ENCODE measurements around the gene UBE2M.

DNA sequence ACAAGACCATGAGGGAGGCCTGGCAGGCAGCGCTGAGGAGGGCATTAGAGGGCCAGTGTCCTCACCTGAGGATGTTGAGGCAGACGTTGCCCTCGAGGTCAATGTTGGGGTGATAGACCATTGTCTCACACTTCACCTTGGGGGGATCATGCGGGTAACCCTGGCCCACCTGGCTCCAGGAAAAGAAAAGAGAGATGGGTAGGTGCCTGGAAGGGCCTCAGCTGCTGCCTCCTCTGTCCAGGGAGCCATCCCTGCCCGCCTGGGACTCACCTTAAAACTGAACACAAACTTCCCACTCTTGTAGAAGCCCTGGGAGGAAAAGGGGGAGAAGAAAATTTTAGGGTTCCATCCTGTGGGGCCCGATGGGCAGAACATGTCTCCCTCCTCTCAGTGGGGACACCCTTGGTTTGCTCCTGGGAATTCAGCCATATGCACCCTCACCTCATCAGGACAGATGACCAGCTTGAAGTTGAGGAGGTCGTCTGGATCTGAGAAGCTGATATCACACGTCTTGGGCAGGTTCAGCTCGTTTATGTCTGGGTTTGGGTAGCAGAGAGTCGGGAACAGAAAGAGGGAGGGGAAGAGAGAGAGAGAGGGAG lies 1.7 kb downstream of the UBE2M start:
- TF ChIP-seq, protein P1, sequence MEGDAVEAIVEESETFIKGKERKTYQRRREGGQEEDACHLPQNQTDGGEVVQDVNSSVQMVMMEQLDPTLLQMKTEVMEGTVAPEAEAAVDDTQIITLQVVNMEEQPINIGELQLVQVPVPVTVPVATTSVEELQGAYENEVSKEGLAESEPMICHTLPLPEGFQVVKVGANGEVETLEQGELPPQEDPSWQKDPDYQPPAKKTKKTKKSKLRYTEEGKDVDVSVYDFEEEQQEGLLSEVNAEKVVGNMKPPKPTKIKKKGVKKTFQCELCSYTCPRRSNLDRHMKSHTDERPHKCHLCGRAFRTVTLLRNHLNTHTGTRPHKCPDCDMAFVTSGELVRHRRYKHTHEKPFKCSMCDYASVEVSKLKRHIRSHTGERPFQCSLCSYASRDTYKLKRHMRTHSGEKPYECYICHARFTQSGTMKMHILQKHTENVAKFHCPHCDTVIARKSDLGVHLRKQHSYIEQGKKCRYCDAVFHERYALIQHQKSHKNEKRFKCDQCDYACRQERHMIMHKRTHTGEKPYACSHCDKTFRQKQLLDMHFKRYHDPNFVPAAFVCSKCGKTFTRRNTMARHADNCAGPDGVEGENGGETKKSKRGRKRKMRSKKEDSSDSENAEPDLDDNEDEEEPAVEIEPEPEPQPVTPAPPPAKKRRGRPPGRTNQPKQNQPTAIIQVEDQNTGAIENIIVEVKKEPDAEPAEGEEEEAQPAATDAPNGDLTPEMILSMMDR (conservative IDR thresholded peaks at IDR 0.05; ENCODE audit: low read depth, low read length) = no peak
- TF ChIP-seq EZH2 (IDR thresholded peaks at IDR 0.05; ENCODE audit: borderline replicate concordance, low read depth, low read length, poor library complexity, severe bottlenecking) = no peak
